ENCODE results near the gene DNAJB5.

GRCh38 chr9:34995670-34996060 is 6.1 kb downstream of the DNAJB5 start:
- TF ChIP-seq CTCF (IDR thresholded peaks at IDR 0.05; ENCODE audit: low read depth, low read length) (no peak), EZH2phosphoT487 (IDR thresholded peaks at IDR 0.05; ENCODE audit: low read depth) (no peak)
